ENCODE data around the gene PDE9A.
"Not testable (repeated sequence)": the region's sequence is repeated elsewhere in the genome, so short reads cannot be mapped to it uniquely, and the experiment has no call there.

PDE9A gene

GRCh38 chr21:42807938-42808613 lies 154.7 kb downstream of the PDE9A start:
- DNase-seq: no peak

- no peak for DNase-seq
Observed at GRCh38 chr21:42809171-42809570, 155.8 kb downstream of the PDE9A start.

- DNase-seq: no peak
Observed at GRCh38 chr21:42809577-42810475, 156.4 kb downstream of the PDE9A start.

- DNase-seq: no peak
Observed at GRCh38 chr21:42811960-42812359, 158.5 kb downstream of the PDE9A start.

- not testable (repeated sequence) for DNase-seq
Observed at GRCh38 chr21:42812528-42813241, 159.3 kb downstream of the PDE9A start.

GRCh38 chr21:42815217-42815616 lies 161.8 kb downstream of the PDE9A start:
- DNase-seq: no peak

GRCh38 chr21:42818328-42818749 lies 164.9 kb downstream of the PDE9A start:
- DNase-seq: peak; percentile 46

- no peak for DNase-seq
Observed at GRCh38 chr21:42819861-42820615, 166.6 kb downstream of the PDE9A start.

GRCh38 chr21:42820616-42821465 lies 167.4 kb downstream of the PDE9A start:
- no peak for DNase-seq

All from activated CD4-positive, alpha-beta T cell treated with anti-CD3 and anti-CD28 coated beads for 1 hour (primary cell).